Measurements from ENCODE around the gene ALDH1A3.

GRCh38 chr15:100836501-100836900 is 43.1 kb upstream of the ALDH1A3 start:
- TF ChIP-seq CTCF (IDR thresholded peaks at IDR 0.05) (no peak), POLR2AphosphoS5 (IDR thresholded peaks at IDR 0.05) (no peak), POLR2A (IDR thresholded peaks at IDR 0.05) (no peak), EP300 (IDR thresholded peaks at IDR 0.05; ENCODE audit: low read depth) (no peak)
